Loucy (cell line): ENCODE data around the gene HLX.

ENCODE experiments used
- CTCF ChIP-seq: fragments of 200-600 bp; sonication (generic); conservative IDR thresholded peaks from 2 replicates; pipeline ENCODE4 v1.5.1; 2014; ENCODE audit warnings: mild to moderate bottlenecking, antibody characterized with exemption, low read length
- EZH2phosphoT487 ChIP-seq: fragments of 200-600 bp; IDR thresholded peaks from 2 replicates; pipeline ENCODE4 v1.6.1; 2018; ENCODE audit warnings: antibody characterized with exemption, mild to moderate bottlenecking, moderate library complexity, borderline replicate concordance

DNA sequence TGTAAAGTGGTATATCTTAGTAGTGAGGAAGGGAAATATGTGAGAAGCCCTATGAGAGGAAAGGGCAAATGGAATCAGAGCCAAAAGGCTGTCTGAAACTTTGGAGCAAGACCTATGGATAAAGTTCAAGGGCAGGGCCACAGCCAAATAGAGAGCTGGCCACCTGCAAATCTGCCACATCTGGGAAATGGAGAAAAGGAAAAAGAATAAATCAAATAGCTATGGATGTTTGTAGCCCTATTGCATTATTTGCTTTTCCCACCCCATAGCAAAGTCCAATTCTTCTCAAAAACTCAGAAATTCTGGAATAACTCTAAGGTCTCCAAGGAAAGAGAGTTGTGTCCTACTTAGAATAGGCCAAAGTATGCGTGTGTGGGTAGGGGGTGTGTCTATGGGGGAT is 4.0 kb upstream of the HLX start:
- TF ChIP-seq CTCF (no peak), EZH2phosphoT487 (no peak)
